HG03439 (cell line): ENCODE data around the gene TAS2R19.
"Not testable (repeated sequence)": the region's sequence is repeated elsewhere in the genome, so short reads cannot be mapped to it uniquely, and the experiment has no call there.

Experiments used
- ATAC-seq: cut with Tn5 transposase; IDR thresholded peaks from one replicate; pipeline ENCODE4 v1.9.1; 2021; ENCODE audit warnings: mild to moderate bottlenecking, moderate library complexity; ENCODE audit not compliant: unreplicated experiment

Gene TAS2R19

GRCh38 chr12:11022520-11022919 is at the start of gene TAS2R19:
Gene TAS2R19, minus strand, starts transcription at chr12:11022620. Its CDS starts 49 bp downstream, at chr12:11022571.
- ATAC-seq = no peak

- ATAC-seq = no peak
Observed at GRCh38 chr12:11071414-11071813, 49.0 kb upstream of the TAS2R19 start.

GRCh38 chr12:11070999-11071398 is 48.6 kb upstream of the TAS2R19 start:
- ATAC-seq = no peak

GRCh38 chr12:11069854-11070365 is 47.5 kb upstream of the TAS2R19 start:
- ATAC-seq = no peak

- ATAC-seq = no peak
Observed at GRCh38 chr12:11067514-11067913, 45.1 kb upstream of the TAS2R19 start.

GRCh38 chr12:11062194-11062593 is 39.8 kb upstream of the TAS2R19 start, which contains the start of gene TAS2R46:
Gene TAS2R46, minus strand, starts transcription at chr12:11062294. Its CDS starts 0 bp downstream, at chr12:11062294.
- not testable (repeated sequence) for ATAC-seq

GRCh38 chr12:11059784-11060183 is 37.4 kb upstream of the TAS2R19 start:
- no peak for ATAC-seq

- ATAC-seq = no peak
Observed at GRCh38 chr12:11059041-11059440, 36.6 kb upstream of the TAS2R19 start.

GRCh38 chr12:11055306-11055705 is 32.9 kb upstream of the TAS2R19 start:
- no peak for ATAC-seq

GRCh38 chr12:11049806-11050531 is 27.5 kb upstream of the TAS2R19 start:
- not testable (repeated sequence) for ATAC-seq

- ATAC-seq = not testable (repeated sequence)
Observed at GRCh38 chr12:11041366-11041765, 18.9 kb upstream of the TAS2R19 start.

GRCh38 chr12:11040162-11040561 is 17.7 kb upstream of the TAS2R19 start:
- ATAC-seq = no peak

GRCh38 chr12:11039171-11039570 is 16.8 kb upstream of the TAS2R19 start:
- ATAC-seq = no peak

- ATAC-seq = not testable (repeated sequence)
Observed at GRCh38 chr12:11033959-11034358, 11.5 kb upstream of the TAS2R19 start.

GRCh38 chr12:11031307-11031706 is 8.9 kb upstream of the TAS2R19 start, which contains the start of gene TAS2R31:
Gene TAS2R31, minus strand, starts transcription at chr12:11031407. Its CDS starts 72 bp downstream, at chr12:11031335.
- no peak for ATAC-seq

GRCh38 chr12:11026118-11026517 is 3.7 kb upstream of the TAS2R19 start:
- ATAC-seq = no peak

- no peak for ATAC-seq
Observed at GRCh38 chr12:11023387-11023786, 967 bp upstream of the TAS2R19 start.

- no peak for ATAC-seq
Observed at GRCh38 chr12:11016937-11017336, 5.5 kb downstream of the TAS2R19 start.

- no peak for ATAC-seq
Observed at GRCh38 chr12:11015775-11016430, 6.5 kb downstream of the TAS2R19 start.

GRCh38 chr12:11014234-11014633 is 8.2 kb downstream of the TAS2R19 start:
- no peak for ATAC-seq

GRCh38 chr12:11007608-11008007 is 14.8 kb downstream of the TAS2R19 start:
- ATAC-seq = no peak

- ATAC-seq = no peak
Observed at GRCh38 chr12:10998204-10998603, 24.2 kb downstream of the TAS2R19 start, which contains the start of gene TAS2R20. Gene TAS2R20, minus strand, starts transcription at chr12:10998304. Its CDS starts 429 bp downstream, at chr12:10997875.
